T-helper 17 cell (primary cell): ENCODE measurements around the gene JAK3. TPM values are rescaled to one million over a fixed set of nuclear protein-coding genes. Genes with fewer than 3 reads are reported as not detected.
"Not testable (repeated sequence)": the region's sequence is repeated elsewhere in the genome, so short reads cannot be mapped to it uniquely, and the experiment has no call there.

ENCODE experiments used
- ATAC-seq: fragments of 150-1000 bp; cut with Tn5 transposase; 2 replicates; pipeline ENCODE4 v1.10.0; 2021; ENCODE audit warnings: mild to moderate bottlenecking, moderate library complexity
- DNase-seq, 3 donors: peaks; one replicate each; pipeline versions ENCODE4 v3.0.0 to v3.0.0-alpha.2; 2020 to 2021
- H3K9me3 ChIP-seq: one replicate; pipeline ENCODE4 v1.7.0; 2013; ENCODE audit warnings: low read length, mild to moderate bottlenecking; ENCODE audit not compliant: control insufficient read depth, poor library complexity, severe bottlenecking
- H3K27ac Mint-ChIP-seq: one replicate; pipeline ENCODE4 v1.8.0; 2022; ENCODE audit warnings: mild to moderate bottlenecking, moderate library complexity, mixed read lengths
- H3K27me3 Mint-ChIP-seq: one replicate; pipeline ENCODE4 v1.8.0; 2022; ENCODE audit warnings: mixed read lengths
- H3K36me3 Mint-ChIP-seq: one replicate; pipeline ENCODE4 v1.8.0; 2022; ENCODE audit warnings: low read depth, mixed read lengths
- H3K4me1 Mint-ChIP-seq: one replicate; pipeline ENCODE4 v1.8.0; 2022; ENCODE audit warnings: mild to moderate bottlenecking, mixed read lengths
- H3K4me3 Mint-ChIP-seq: one replicate; pipeline ENCODE4 v1.8.0; 2022; ENCODE audit warnings: mild to moderate bottlenecking, moderate library complexity, mixed read lengths
- total RNA-seq, 4 donors: library from RNA in 2 of 4; stranded (reverse) in 2 of 4; gene quantifications; one replicate each; pipeline ENCODE4 v1.2.3 and lab custom pipeline; 2022 to 2026

Gene JAK3
- total RNA-seq, 2 donors from 2014 or later, result 149 to 211 TPM

- H3K36me3 Mint-ChIP-seq, result peaks cover 5% of the 10 kb centered on the region
- H3K27ac Mint-ChIP-seq, result no peak overlapping the region
- no peak for DNase-seq
- ATAC-seq, result no peak
- no peaks in the 10 kb centered on the region for H3K27me3 Mint-ChIP-seq
- H3K4me3 Mint-ChIP-seq, result no peak overlapping the region
- H3K4me1 Mint-ChIP-seq, result peaks cover 25% of the 10 kb centered on the region
- H3K9me3 ChIP-seq, result no peaks in the 10 kb centered on the region
These were observed 67.0 kb downstream of the JAK3 start for GRCh38 chr19:17780781-17781180.

GRCh38 chr19:17778968-17779929, 68.5 kb downstream of the JAK3 start:
- peaks cover 23% of the 10 kb centered on the region for H3K4me1 Mint-ChIP-seq
- peaks cover 6% of the 10 kb centered on the region for H3K36me3 Mint-ChIP-seq
- no peak overlapping the region for H3K4me3 Mint-ChIP-seq
- ATAC-seq (no peak), DNase-seq (no peak)
- H3K27ac Mint-ChIP-seq, result peak overlapping the region; percentile 9
- H3K27me3 Mint-ChIP-seq, result no peaks in the 10 kb centered on the region
- H3K9me3 ChIP-seq, result no peaks in the 10 kb centered on the region

- no peak overlapping the region for H3K4me3 Mint-ChIP-seq
- ATAC-seq (peak; percentile 53), DNase-seq (no peak)
- H3K4me1 Mint-ChIP-seq, result peaks cover 20% of the 10 kb centered on the region
- no peaks in the 10 kb centered on the region for H3K9me3 ChIP-seq
- no peak overlapping the region for H3K27ac Mint-ChIP-seq
- no peaks in the 10 kb centered on the region for H3K27me3 Mint-ChIP-seq
- H3K36me3 Mint-ChIP-seq, result peaks cover 6% of the 10 kb centered on the region
These were observed 69.4 kb downstream of the JAK3 start for GRCh38 chr19:17778251-17778967.

DNA sequence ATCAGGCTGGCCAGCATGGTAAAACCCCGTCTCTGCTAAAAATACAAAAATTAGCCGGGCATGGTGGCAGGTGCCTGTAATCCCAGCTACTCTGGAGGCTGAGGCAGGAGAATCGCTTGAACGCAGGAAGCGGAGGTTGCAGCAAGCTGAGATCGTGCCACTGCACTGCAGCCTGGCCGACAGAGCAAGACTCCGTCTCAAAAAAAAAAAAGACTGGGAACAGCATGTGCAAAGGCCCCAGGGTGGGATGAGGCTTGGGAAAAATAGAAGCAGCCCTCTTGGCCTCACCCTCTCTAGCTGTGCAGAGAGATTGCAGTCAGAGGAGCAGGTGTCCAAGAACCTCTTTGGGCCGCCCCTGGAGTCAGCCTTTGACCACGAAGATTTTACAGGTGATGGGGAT, 69.9 kb downstream of the JAK3 start:
- not testable (repeated sequence) for H3K4me3 Mint-ChIP-seq, H3K27me3 Mint-ChIP-seq, H3K9me3 ChIP-seq, ATAC-seq, DNase-seq, H3K36me3 Mint-ChIP-seq, H3K27ac Mint-ChIP-seq
- peaks cover 22% of the 10 kb centered on the region for H3K4me1 Mint-ChIP-seq

DNA sequence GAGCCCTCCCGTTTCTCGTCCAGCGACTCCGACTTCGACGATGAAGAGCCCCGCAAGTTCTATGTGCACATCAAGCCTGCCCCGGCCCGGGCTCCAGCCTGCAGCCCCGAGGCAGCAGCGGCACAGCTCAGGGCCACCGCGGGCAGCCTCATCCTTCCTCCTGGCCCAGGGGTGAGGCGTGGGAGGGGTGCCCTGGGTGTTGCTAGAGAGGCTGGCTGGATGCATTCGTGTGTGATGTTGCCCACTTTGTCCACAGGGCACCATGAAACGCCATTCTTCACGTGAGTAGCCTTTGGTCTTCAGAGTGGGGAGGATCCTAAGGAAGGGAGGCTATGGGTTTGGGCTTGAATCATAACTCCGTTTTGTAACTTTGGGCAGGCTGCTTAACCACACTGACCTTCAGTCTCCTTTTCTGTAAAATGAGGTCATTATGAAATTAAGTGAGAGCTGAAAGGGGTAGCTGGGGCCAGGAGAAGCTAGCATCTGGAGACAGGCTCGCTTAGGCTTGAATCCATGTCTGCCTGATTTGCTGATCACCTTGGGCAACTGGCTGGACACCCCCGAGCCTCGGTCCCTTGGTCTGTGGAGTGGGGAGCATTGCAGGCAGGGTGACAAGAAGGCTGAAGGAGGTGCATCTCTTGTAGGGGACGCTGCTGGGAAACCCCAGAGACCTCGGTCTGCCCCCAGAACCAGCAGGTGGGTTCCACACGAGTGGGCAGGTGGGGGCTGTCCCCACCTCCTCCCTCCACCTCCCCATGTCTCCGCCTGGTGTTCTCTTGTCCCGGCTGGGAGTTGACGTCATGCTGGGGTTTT, 71.6 kb downstream of the JAK3 start:
- Mint-ChIP-seq H3K4me1 (peaks cover 20% of the 10 kb centered on the region), H3K36me3 (peaks cover 4% of the 10 kb centered on the region), H3K4me3 (no peak overlapping the region), H3K27ac (peak overlapping the region; percentile 71), H3K27me3 (no peaks in the 10 kb centered on the region)
- peak; percentile 80 for ATAC-seq
- no peaks in the 10 kb centered on the region for H3K9me3 ChIP-seq
- DNase-seq, result no peak

DNA sequence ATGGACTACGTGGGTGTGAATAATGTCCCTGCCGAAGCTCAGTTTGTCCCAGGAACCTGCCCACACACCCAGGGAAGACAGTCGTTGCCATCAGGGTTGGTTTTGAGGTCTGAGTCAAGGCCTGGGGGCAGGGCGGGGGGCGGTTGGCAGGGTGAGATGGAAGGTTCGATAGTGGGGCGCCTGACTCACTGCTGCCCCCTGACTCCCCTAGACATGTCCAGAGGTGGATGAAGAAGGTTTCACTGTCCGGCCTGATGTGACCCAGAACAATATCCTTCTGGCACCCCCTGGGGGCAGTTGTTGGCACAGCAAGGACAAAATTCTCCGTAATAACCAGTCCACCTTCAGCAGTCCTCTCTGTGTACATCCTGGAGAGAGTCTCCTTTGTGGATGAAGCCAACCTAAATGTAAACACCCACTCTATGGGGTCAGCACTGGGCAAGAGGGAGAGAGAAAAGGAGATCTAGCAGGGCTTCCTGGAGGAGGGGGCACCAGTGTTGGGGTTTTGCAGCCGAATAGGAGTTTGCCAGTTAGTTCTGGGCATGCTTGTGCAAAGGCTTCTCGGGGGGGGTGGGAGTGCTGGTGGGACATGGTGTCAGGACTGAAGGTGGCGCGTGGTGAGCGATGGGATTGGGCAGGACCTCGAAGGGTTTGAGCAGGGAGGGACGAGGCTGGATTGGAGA, 72.4 kb downstream of the JAK3 start:
- DNase-seq, result no peak
- ATAC-seq, result no peak
- Mint-ChIP-seq H3K36me3 (peaks cover 4% of the 10 kb centered on the region), H3K4me3 (no peak overlapping the region), H3K27me3 (no peaks in the 10 kb centered on the region), H3K27ac (peak overlapping the region; percentile 71), H3K4me1 (peaks cover 20% of the 10 kb centered on the region)
- H3K9me3 ChIP-seq, result no peaks in the 10 kb centered on the region

Other genes with a start within 250 kb of the JAK3 start
- gene UNC13A, start 159.6 kb downstream of the JAK3 start, total RNA-seq, result not detected
- 10 to 100 TPM; 34.6 to 36.0 TPM for gene MAP1S, start 128.5 kb downstream of the JAK3 start, total RNA-seq
- 10 to 100 TPM; 69.2 to 71.9 TPM for gene FCHO1, start 96.5 kb downstream of the JAK3 start, total RNA-seq
- gene B3GNT3, start 52.8 kb downstream of the JAK3 start, total RNA-seq, result under 1 TPM; 0.52 to 0.94 TPM
- 1 to 10 TPM; 5.0 to 9.1 TPM for gene INSL3, start 26.5 kb downstream of the JAK3 start, total RNA-seq
- gene RPL18A, start 11.9 kb upstream of the JAK3 start, total RNA-seq, result 1,000 to 10,000 TPM; 3,447 to 3,486 TPM
- gene SLC5A5, start 24.0 kb upstream of the JAK3 start, total RNA-seq, result 1 to 10 TPM; 1.3 to 2.0 TPM
- 10 to 100 TPM; 21.8 to 27.0 TPM for gene CCDC124, start 85.0 kb upstream of the JAK3 start, total RNA-seq
- gene KCNN1, start 119.1 kb upstream of the JAK3 start, total RNA-seq, result not detected
- gene ARRDC2, start 160.2 kb upstream of the JAK3 start, total RNA-seq, result 100 to 1,000 TPM; 165 to 166 TPM
- gene IL12RB1, start 239.0 kb upstream of the JAK3 start, total RNA-seq, result 10 to 100 TPM; 56.7 to 71.1 TPM
- 10 to 100 TPM; 38.2 to 50.8 TPM for gene MAST3, start 249.8 kb upstream of the JAK3 start, total RNA-seq